ENCODE measurements around the gene RAD51B.
"Not testable (repeated sequence)": the region's sequence is repeated elsewhere in the genome, so short reads cannot be mapped to it uniquely, and the experiment has no call there.

Gene RAD51B

DNA sequence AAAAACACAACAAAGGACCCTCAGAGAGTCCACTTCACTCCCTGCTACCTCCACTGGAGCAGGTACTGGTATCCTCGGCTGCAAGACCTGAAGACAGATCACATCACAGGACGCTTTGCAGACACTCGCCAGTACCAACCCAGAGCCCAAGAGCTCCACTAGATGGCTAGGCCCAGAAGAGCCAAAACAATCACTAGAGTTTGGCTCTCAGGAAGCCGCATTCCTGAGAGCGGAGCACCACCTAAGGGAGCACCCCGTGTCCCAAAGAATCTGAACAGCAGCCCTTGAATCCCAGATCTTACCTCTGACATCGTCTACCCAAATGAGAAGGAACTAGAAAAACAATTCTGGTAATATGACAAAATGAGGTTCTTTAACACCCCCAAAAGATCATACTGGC, 399.8 kb downstream of the RAD51B start:
- DNase-seq, result no peak

DNA sequence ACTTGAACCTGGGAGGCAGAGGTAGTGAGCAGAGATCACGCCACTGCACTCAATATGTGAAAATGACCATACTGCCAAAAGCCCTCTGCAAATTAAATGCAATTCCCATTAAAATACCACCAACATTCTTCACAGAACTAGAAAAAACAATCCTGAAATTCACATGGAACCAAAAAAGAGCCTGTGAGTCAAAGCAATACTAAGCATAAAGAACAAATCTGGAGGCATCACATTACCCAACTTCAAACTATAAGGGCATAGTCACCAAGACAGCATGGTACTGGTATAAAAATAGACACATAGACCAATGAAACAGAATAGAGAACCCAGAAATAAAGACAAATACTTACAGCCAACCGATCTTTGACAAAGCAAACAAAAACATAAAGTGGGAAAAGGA, 401.5 kb downstream of the RAD51B start:
- not testable (repeated sequence) for DNase-seq

DNA sequence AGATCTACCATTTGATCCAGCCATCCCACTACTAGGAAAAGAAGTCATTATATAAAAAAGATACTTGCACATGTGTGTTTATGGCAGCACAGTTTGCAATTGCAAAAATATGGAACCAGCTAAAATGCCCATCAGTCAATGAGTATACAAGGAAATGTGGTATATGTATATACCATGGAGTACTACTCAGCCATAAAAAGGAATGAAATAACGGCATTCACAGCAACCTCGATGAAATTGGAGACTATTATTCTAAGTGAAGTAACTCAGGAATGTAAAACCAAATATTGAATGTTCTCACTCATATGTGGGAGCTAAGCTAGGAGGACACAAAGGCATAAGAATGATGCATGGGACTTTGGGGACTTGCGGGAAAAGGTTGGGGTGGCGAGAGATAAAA, 402.6 kb downstream of the RAD51B start:
- no peak for DNase-seq

DNA sequence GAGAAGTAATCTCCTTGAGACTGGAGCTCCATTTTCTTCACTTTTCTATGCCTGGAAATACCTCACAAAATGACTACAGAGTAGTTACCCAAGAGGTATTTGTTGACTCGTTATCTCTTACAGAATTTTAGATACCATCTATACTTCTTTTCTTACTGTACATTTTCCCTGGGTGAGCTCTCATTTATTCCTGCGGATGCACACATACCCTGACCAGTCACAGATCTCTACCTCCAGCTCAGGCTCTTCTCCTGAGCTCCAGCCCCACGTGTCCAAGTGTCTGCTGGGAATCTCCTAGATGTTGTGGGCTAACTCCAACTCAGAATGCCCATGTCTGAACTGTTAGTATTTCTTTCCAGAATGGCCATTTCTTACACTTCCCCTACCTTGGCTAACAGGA, 403.1 kb downstream of the RAD51B start:
- DNase-seq, result no peak

DNA sequence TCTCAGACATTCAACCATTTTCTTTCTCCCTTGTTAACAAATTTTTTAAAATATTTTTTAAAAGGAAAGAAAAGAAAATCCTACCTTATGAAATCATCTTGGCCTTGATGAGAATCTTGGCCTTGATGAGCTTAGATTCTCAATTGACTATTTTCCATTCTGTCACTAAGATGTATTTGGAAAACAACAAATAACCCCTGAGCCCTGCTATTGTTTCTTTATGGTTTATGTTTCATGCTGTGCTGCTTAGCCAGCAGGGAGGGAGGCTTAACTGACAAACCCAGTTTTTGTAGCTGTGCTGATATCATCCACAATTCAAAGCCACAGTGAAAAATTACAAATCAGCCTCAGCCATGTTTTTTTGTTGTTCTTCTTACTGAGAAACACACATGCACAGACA, 404.1 kb downstream of the RAD51B start:
- DNase-seq, result peak; percentile 51

DNA sequence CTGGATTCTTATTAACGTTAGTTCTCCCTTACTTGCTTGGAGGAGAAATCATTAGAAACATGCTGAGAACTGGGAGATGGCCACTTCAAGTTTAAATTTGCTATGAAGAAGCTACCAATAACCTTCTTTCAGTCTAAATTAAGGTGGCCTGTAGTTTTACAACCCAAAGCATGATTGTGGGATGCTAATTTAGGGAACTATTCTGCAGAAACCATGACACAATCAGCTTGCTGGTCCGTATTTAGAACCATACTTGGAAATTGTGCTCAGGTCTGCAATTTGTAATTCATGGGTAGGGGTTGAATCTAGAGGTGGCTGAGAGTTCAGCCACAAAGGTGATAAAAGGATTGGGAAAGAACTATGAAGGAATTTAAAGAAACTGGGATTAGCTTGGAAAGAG, 405.7 kb downstream of the RAD51B start:
- DNase-seq, result no peak

DNA sequence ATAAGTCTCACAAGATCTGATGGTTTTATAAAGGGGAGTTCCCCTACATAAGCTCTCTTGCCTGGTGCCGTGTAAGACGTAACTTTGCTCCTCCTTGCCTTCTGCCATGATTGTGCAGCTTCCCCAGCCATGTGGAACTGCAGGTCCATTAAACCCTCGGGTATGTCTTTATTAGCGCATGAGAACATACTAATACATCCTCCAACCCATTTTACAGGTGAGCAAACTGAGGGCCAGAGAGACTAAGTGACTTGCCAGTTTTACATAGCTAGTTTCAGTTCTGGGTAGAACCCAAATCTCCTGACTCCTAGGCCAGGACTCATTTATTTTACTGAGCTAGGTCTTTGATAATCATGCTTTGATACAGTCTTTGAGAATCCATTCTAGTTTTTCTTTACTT, 406.9 kb downstream of the RAD51B start:
- DNase-seq, result no peak

DNA sequence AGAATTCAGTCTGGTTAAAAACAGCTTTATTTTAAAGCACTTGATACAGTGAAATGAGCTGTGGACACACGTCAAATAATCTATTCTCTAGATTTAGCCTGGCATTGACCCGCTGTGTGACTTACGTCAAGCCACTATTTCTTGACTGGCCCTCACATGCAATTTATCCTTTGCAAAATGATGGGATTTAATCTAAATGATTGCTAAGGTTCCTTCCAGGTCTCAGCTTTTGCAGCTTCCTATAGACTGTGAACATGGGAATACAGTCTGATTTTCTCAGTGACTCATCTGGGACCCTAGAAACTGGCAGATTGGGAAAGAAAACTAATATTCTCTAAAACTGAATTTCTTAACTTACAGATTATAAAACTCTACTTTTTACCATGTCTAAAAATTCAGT, 409.1 kb downstream of the RAD51B start:
- no peak for DNase-seq

DNA sequence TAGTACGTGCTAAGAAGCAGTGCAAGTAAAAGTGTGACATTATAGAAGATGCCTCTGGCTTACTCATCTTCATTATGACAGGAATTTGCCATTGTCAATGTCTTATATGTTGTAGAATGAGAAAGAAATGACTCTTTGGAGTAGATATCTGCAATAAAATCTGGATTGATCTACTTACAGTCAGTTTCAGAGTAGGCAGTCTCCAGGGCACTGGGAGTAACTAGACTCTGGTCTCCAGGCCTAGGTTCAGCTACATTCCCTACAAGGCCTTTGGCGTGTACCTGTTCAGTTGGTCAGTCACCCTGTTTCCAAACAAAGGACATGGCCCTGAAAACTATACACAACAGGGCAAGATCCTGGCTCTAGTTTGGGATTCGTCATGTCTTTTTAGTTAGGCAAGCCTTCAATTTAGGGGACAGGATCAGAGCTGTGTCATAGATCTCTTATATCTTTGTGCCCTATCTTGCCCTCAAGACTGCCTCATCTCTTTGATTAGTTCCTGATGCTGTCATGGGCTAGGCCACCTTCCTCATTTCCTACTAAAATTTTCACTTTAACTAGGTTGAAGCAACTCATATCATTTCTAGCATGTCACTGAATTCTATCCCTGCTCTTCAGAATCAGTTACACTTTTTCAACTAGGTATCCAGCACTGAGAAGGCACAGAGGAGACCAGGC, 410.0 kb downstream of the RAD51B start:
- no peak for DNase-seq

DNA sequence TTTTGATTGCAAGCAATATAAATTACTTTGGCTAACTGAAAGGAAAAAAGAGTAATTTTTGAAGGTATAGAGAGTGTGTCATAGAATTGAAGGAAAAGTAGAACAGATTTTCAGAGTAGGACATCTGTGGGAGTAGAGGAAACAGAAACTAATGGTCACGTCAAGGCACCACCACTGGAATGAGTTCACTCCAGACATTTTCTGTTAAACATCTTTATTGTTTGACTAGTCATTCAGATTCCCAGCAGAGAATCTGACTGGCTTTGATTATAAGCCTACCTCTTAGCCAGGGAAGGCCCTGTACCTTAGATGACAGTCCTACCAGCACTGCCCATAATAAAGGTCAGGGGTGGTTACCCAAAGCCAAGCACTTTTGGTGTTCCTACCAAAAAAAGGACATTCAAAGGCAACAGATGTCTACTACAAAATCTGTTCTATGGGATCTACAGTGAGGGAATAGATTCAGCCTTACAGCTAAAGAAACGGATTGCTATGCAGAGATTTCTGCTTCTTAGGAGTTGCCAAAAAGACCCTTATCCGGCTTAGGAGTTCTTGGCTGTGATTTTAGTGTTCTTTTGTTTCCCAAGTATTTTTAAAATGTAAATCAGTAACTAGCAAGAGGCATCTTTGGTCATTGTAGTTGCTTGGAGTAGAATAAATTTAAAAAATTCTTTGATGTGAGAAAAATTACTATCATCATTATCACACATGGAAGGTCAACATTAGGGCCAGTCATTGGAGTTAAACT, 410.8 kb downstream of the RAD51B start:
- DNase-seq, result no peak

DNA sequence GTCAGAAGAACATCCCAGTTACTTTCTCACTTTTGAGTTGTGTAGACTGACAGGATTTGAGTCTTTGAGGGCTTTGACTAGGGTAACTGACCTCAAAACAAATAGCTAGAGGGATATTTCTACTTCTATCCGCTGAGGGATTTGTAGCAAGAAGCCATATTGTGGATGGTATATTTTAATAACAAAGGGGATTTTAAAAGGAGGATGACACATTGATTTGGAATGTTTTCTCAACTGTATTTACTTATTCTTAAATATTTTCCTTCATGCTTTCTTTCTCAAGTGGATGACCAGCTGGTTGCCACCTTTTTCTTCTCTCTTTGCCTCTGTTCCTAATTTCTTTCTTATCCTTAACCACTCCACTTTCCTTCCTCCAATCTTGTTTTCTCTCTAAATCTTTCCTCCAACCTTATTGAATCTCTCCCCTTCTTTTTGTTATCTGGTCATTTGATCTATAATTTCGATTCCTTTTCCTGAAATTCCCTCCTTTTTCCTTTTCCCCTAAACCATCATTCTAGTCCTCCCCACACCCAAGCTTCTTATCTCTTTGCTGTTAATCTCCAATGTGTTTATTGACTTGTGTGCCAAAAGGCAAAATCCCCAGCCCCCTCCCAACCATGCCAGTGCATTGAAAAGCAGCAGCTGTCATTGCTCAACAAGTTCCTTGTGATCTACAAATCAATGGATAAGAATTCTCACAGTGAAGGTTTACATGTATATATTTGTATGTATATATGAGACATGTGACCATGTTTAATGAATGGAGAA, 411.6 kb downstream of the RAD51B start:
- DNase-seq, result no peak

DNA sequence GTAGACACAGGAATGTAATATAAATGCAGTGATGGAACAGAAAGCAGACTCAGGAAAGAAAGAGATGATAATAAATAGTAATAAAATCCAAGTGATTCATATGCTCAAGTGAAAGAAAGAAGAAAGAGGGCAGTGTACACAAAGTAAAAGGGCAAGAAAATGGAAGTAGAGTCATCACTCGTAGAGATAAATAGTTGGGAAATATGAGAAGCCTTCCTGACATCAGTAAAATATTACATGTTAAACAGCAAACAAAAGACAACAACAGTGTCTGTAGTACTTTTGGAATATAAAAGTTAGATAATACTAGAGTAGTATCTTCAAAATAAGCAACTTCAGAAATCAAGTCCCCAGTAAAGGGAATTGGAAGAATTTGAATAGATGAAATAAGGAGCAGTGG, 412.3 kb downstream of the RAD51B start:
- DNase-seq, result no peak

DNA sequence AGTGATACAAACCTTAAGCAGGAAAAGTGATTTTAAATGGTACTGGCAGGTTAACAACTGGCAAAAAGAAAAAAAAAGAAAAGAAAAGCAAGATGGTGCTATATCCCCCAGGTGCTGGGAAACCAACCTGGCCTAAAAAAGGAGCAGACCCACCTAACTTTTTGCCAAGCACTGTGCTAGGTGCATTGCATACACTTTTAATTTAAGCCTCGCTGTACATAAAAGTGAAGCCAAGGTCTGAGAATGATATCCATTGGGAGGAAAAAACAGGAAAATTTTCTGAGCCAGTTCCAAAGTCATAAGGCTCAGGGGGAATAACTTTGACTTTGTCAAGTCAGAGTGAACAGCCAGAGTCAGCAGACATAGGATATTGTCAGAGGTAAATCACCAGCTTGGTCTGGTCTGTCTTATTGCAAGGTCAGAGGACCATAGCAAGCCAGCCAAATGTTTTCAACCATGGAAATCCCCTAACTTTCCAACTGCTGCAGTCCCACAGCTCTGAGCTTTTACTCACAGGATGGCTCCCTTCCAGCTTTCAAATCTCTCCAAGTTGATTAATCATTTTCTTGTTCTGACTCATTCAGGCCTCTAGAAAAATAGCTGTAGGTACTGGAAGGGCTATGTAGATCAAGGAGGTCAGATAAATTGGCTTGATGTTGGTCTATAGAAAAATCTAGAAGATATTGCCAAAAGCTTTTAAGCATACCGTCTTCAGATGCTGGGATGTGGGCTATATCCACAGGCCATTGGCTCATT, 412.9 kb downstream of the RAD51B start:
- peak; percentile 70 for DNase-seq

DNA sequence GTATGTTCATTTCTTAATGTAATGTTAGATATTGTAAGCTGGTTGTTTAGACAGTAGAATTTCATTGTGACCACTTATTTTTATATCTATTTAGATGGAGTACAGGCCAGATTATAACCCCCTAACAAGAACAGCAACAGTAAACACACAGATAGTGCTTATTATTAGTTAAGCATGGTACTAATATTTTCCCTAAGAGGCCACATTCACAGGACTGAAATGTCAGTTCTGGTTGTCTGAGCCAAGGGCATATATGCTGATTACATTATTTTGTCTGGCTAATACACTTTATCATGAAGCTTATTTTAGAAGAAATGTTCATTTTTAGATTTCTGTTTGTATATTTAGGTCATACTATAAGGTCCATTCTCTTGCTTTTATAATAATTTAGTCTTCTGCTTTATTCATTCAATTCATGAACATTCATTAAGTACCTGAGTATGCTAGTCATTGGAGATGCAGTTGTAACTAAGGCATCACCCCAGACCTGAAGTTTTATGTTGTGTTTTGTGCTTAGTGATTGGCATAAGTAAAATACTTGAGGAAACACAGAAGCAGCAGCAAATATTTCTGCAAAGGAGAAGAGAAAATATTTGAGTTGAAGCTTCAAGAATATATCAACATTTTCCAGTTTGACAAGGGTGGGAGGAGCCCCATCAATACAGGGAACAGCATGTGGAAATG, 413.7 kb downstream of the RAD51B start:
- no peak for DNase-seq

DNA sequence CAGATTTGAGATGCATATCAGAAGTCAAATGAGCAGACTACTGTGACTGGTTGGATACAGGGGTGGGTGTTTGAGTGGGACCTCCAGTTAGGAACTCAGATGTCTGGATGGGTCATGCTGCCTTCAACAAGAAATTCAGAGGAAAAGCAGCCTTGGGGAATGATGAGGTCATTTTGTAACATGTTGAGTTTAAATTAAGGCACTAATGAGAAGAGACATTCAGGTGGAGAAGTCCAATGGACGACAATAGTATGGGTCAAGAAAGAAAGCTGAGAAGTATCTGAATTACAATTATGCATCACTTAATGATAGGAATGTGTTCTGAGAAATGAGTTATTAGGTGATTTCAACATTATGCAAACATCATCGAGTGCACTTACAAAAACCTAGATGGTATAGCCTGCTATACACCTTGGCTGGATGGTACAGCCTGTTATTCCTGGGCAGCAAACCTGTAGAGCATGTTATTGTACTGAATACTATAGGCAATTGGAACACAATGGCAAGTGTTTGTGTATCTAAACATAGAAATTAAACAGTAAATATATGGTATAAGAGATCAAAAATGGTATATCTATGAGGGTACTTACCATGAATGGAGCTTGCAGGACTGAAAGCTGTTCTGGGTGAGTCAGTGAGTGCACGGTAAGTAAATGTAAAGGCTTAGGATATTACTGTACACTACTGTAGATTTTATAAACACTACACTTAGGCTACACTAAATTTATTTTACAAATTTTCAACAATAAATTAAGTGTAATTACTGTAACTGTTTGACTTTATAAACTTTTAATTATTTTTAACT, 414.7 kb downstream of the RAD51B start:
- peak; percentile 63 for DNase-seq

DNA sequence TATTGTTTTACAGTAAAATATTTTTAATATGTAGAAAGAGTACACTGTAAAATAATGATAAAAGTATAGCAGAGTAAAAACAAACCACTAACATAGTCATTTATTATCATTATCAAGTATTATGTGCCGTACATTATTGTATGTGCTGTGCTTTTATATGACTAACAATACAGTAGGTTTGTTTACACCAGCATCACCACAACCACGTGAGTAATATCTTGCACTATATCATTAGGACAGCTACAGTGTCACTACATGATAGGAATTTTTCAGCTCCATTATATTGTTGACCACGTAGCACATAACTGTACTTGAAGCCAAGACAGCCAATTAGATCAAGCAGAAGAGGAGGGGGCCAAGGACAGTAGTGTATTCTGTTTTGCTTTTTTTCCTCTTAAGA, 415.4 kb downstream of the RAD51B start:
- no peak for DNase-seq

DNA sequence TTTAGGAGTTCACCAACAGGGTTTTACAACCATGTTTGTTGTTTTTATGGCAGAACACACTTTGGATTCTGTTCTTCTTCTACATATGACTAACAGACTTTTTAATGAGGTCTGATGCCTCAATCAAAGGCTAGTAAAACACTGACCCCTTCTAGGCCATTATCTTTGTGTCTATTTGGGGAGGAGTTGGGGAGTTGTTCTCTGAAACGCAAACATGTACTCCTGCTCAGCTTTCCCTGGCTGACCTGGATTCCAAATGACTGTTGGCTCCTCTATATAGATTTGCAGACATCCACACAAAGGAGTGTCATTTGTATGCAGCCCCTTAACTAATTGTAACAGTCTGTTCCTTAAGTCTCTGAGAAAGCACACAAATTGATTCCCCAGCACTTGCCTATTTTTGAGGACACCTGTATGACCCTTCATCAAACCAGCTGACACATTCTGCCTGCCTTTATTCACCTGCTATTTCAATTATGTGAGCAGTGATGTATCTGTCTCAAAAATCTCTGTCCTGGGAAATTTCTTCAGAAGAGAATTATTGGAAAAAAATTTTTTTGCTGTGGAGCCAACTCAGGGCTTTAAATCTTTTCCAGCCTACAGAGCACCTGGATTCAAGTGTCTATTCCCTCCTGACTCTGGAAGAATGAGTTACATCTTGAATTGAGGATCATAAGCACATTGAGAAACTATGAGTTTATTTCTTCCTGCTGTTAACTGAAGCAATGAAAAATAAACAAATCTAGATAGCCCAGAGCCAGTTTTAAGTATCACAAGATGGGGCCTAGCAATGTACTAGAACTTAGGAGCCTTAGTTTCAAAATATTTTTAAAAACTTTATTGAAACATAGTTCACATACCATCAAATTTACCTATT, 417.2 kb downstream of the RAD51B start:
- DNase-seq, result peak; percentile 52

DNA sequence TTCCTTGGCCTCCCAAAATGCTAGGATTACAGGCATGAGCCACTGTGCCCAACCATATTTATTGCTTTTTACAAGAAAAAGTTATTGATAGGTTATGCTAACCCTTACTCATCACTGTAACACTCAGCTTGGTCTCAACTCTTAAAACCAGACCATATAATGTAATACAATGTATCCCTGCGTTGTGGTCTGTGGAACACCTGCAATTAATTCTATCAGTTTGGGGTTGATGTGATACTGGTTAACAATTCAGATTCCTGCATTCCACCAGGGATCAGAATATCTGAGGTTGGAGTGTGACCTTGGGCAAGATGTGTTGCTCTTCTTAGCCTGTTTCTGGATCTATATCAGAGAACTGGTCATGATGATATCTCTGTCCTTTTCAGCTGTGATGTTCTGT, 419.0 kb downstream of the RAD51B start:
- no peak for DNase-seq

DNA sequence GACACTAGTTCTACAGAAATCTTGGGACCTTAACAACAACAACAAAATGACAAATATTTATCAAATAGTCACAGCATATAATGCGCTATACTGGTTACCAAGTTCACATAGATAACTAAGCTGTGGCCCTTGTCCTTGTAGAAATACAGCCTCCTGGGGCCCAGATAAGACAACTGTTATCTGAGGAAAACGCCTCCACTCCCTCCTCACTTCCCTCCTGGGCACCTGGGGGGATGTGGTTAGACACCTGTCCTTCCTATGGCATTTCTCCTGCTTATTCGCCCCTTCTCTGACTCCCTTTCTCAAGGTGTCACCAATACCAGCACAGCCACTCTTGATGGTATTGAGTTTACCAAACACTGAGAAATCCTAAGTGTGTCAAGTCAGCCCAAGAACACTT, 419.4 kb downstream of the RAD51B start:
- no peak for DNase-seq

DNA sequence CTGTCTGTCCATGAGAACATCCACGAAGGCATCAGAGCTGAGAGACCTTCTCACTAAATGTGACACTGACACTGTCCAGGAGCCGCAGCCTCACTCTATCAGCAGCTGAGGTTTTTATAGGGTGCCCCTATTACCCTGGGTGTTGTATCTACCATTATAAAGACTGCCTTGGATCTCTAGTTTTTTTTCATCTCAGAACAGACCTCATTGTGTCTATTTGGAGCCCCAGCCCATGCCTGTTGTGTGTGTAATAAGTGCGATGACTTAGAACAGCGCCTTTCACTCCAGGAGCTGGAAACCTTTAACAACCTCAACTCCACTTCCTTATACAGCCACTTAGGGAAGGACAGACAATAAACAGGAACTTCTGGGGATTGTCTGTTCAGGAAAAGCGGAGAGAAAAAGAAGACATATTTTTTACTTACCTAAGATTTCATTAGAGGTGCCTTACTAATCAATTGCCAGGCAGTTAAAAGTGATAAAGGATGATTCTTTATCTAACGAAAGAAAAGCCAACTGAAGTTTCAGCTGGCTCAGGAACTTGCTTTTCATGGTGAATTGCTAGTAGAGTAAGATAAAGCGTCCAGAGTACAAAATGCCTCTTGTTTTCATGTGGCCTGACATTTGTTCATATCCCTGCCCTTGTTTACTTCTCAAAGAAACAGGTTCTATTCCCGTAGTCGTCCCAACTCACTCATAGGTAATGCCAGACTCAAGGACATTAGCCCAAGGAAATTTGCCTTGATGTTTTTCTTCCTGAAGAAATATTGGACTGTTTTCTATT, 420.6 kb downstream of the RAD51B start:
- no peak for DNase-seq
